HCT116 (cell line): ENCODE measurements around the gene ASF1A. TPM values are rescaled to one million over a fixed set of nuclear protein-coding genes. Genes with fewer than 3 reads are reported as not detected.

ENCODE experiments used
- ATAC-seq: fragments of 200-7000 bp; cut with Tn5 transposase; 2 replicates; pipeline ENCODE4 v1.9.1; 2020; ENCODE audit warnings: mild to moderate bottlenecking, moderate library complexity
- BruUV-seq: library from RNA; stranded (reverse); fragments of 400-500 nt; replicated peaks from 2 replicates; lab custom pipeline; 2021; lab: Mats Ljungman, UMichigan
- CTCF ChIA-PET: fragments of 300-600 bp; sonication (Branson Sonifier 250); formaldehyde crosslinking; loops from one replicate; lab custom pipeline; 2021; ENCODE audit warnings: antibody characterized with exemption; lab: Charles Lee
- POLR2A ChIA-PET: fragments of 300-600, 350-600 bp; sonication (Branson Sonifier 250); formaldehyde crosslinking; loops from one replicate; lab custom pipeline; 2021; ENCODE audit warnings: antibody characterized with exemption; lab: Charles Lee
- RAD21 ChIA-PET, 2 experiments: fragments of 300-600 bp; sonication (Branson Sonifier 250); formaldehyde crosslinking; loops; one replicate each; lab custom pipeline; 2023; ENCODE audit warnings: low total read pairs in 2 of 2; ENCODE audit not compliant: uncharacterized antibody in 2 of 2, unreplicated experiment in 2 of 2, low non-redundant PET in 1 of 2; lab: Charles Lee
- DNase-seq: peaks from one replicate; pipeline ENCODE4 v3.0.0-alpha.2; 2010; ENCODE audit warnings: low read depth, low spot score
- H2AFZ ChIP-seq: fragments of 200-600 bp; shearing (Covaris generic), sonication (generic); 2 replicates; pipeline ENCODE4 v1.6.1; 2017; ENCODE audit warnings: low read depth, mixed run types, mixed read lengths, antibody characterized with exemption, low read length; ENCODE audit not compliant: poor library complexity, severe bottlenecking
- H3K27ac ChIP-seq: 2 replicates; pipeline ENCODE4 v1.5.1; 2012; ENCODE audit warnings: low read depth, low read length
- H3K27me3 ChIP-seq: fragments of 200-600 bp; sonication (generic); 2 replicates; pipeline ENCODE4 v1.6.1; 2016; ENCODE audit warnings: mixed run types, low read length, mixed read lengths; ENCODE audit not compliant: insufficient read depth
- H3K36me3 ChIP-seq, 2 experiments: fragments of 200-500 bp in 1 of 2; fragments of 200-600 bp in 1 of 2; sonication (Bioruptor generic) in 1 of 2; sonication (generic) in 1 of 2; 2 replicates each; pipeline versions ENCODE4 v1.5.1 to v1.6.1; 2014 to 2016; ENCODE audit warnings: low read length in 2 of 2, inconsistent platforms in 1 of 2, mixed read lengths in 1 of 2, mixed run types in 1 of 2; ENCODE audit not compliant: insufficient read depth in 2 of 2, control insufficient read depth in 1 of 2
- H3K4me1 ChIP-seq, 2 experiments: fragments of 200-600 bp in 1 of 2; sonication (generic) in 1 of 2; 2 replicates each; pipeline versions ENCODE4 v1.5.1 to v1.6.1; 2012 to 2017; ENCODE audit warnings: low read length in 2 of 2, inconsistent platforms in 1 of 2, mild to moderate bottlenecking in 1 of 2, mixed read lengths in 1 of 2, mixed run types in 1 of 2, moderate library complexity in 1 of 2; ENCODE audit not compliant: insufficient read depth in 2 of 2, control insufficient read depth in 1 of 2
- H3K4me2 ChIP-seq: fragments of 200-600 bp; sonication (generic); 2 replicates; pipeline ENCODE4 v1.6.1; 2017; ENCODE audit warnings: mixed run types, low read length, mixed read lengths
- H3K4me3 ChIP-seq, 2 experiments: fragments of 200-600 bp in 1 of 2; sonication (generic) in 1 of 2; replicated peaks in 1 of 2; 2 replicates each; pipeline ENCODE4 v1.5.1; 2011 to 2016; ENCODE audit warnings: low read length in 2 of 2, control low read depth in 1 of 2, low read depth in 1 of 2, mild to moderate bottlenecking in 1 of 2, mixed read lengths in 1 of 2, mixed run types in 1 of 2
- H3K79me2 ChIP-seq: fragments of 200-600 bp; sonication (generic); 2 replicates; pipeline ENCODE4 v1.6.1; 2017; ENCODE audit warnings: mild to moderate bottlenecking, mixed run types, low read length, moderate library complexity, mixed read lengths; ENCODE audit not compliant: insufficient read depth
- H3K9ac ChIP-seq: fragments of 200-600 bp; sonication (generic); 2 replicates; pipeline ENCODE4 v1.6.1; 2016; ENCODE audit warnings: low read length, mixed read lengths
- H3K9me2 ChIP-seq: fragments of 200-600 bp; sonication (generic), shearing (Covaris generic); 2 replicates; pipeline ENCODE4 v1.6.1; 2017; ENCODE audit warnings: mixed run types, mild to moderate bottlenecking, moderate library complexity; ENCODE audit not compliant: insufficient read depth
- H3K9me3 ChIP-seq, 2 experiments: fragments of 200-500 bp in 1 of 2; fragments of 200-600 bp in 1 of 2; sonication (Bioruptor generic) in 1 of 2; sonication (generic) in 1 of 2; 2 replicates each; pipeline ENCODE4 v1.6.1; 2014 to 2017; ENCODE audit warnings: low read length in 2 of 2, mixed read lengths in 2 of 2, inconsistent platforms in 1 of 2, low read depth in 1 of 2, mild to moderate bottlenecking in 1 of 2, mixed run types in 1 of 2, moderate library complexity in 1 of 2; ENCODE audit not compliant: control insufficient read depth in 1 of 2, insufficient read depth in 1 of 2
- H4K20me1 ChIP-seq: fragments of 200-600 bp; sonication (generic), shearing (Covaris generic); 2 replicates; pipeline ENCODE4 v1.6.1; 2017; ENCODE audit warnings: mixed run types, mild to moderate bottlenecking, moderate library complexity; ENCODE audit not compliant: insufficient read depth
- ATF3 ChIP-seq: IDR thresholded peaks from 2 replicates; pipeline ENCODE4 v1.6.1; 2012
- CBX3 ChIP-seq: IDR thresholded peaks from 2 replicates; pipeline ENCODE4 v1.6.1; 2012; ENCODE audit warnings: low read depth
- CEBPB ChIP-seq: IDR thresholded peaks from 2 replicates; pipeline ENCODE4 v1.6.1; 2012; ENCODE audit warnings: low read depth
- CTCF ChIP-seq, 3 experiments: fragments of 200-600 bp in 1 of 3; sonication (generic) in 1 of 3; IDR thresholded peaks in 2 of 3; conservative IDR thresholded peaks in 1 of 3; 2 replicates each; pipeline ENCODE4 v1.5.1; 2012 to 2017; ENCODE audit warnings: low read depth in 2 of 3, low read length in 2 of 3, antibody characterized with exemption in 1 of 3, borderline replicate concordance in 1 of 3, control low read depth in 1 of 3, mild to moderate bottlenecking in 1 of 3, mixed read lengths in 1 of 3, mixed run types in 1 of 3, moderate library complexity in 1 of 3; ENCODE audit not compliant: insufficient read depth in 1 of 3
- ELF1 ChIP-seq: IDR thresholded peaks from 2 replicates; pipeline ENCODE4 v1.6.1; 2012; ENCODE audit warnings: low read depth, borderline replicate concordance
- EZH2 ChIP-seq: fragments of 200-600 bp; sonication (generic); IDR thresholded peaks from 2 replicates; pipeline ENCODE4 v1.6.1; 2017; ENCODE audit warnings: antibody characterized with exemption, mixed run types
- JUND ChIP-seq: IDR thresholded peaks from 2 replicates; pipeline ENCODE4 v1.6.1; 2012
- MAX ChIP-seq: IDR thresholded peaks from 2 replicates; pipeline ENCODE4 v1.6.1; 2012
- POLR2A ChIP-seq: IDR thresholded peaks from 2 replicates; pipeline ENCODE4 v1.7.0; 2011; ENCODE audit warnings: borderline replicate concordance; ENCODE audit not compliant: insufficient read depth, insufficient read length; ENCODE audit errors: extremely low read depth
- POLR2AphosphoS5 ChIP-seq: IDR thresholded peaks from 2 replicates; pipeline ENCODE4 v1.6.1; 2011; ENCODE audit warnings: mild to moderate bottlenecking, low read depth, low read length, moderate library complexity
- RAD21 ChIP-seq: IDR thresholded peaks from 2 replicates; pipeline ENCODE4 v1.6.1; 2012; ENCODE audit warnings: low read depth, mild to moderate bottlenecking
- SIN3A ChIP-seq: IDR thresholded peaks from 2 replicates; pipeline ENCODE4 v1.6.1; 2012; ENCODE audit warnings: low read depth
- SRF ChIP-seq: IDR thresholded peaks from 2 replicates; pipeline ENCODE4 v1.6.1; 2012; ENCODE audit warnings: low read depth
- TCF7L2 ChIP-seq: IDR thresholded peaks from 2 replicates; pipeline ENCODE4 v1.7.0; 2011; ENCODE audit warnings: borderline replicate concordance, inconsistent platforms; ENCODE audit not compliant: insufficient read depth, insufficient read length; ENCODE audit errors: extremely low read depth
- YY1 ChIP-seq: IDR thresholded peaks from 2 replicates; pipeline ENCODE4 v1.6.1; 2011; ENCODE audit warnings: low read length, low read depth, moderate library complexity, mild to moderate bottlenecking; ENCODE audit not compliant: insufficient replicate concordance; ENCODE audit errors: extremely low read depth
- ZBTB33 ChIP-seq: IDR thresholded peaks from 2 replicates; pipeline ENCODE4 v1.6.1; 2011; ENCODE audit warnings: mild to moderate bottlenecking, low read length, moderate library complexity; ENCODE audit not compliant: insufficient replicate concordance; ENCODE audit errors: extremely low read depth
- ZFX ChIP-seq: fragments of 450-650 bp; IDR thresholded peaks from 2 replicates; pipeline ENCODE4 v1.6.1; 2017
- ZNF274 ChIP-seq: fragments of 200-500 bp; sonication (Bioruptor generic); IDR thresholded peaks from 2 replicates; pipeline ENCODE4 v1.6.1; 2014; ENCODE audit warnings: mild to moderate bottlenecking, low read depth, low read length, inconsistent platforms
- intact Hi-C: fragments of 100-400 bp; cut with micrococcal nuclease; formaldehyde crosslinking; loops from 2 replicates; pipeline ENCODE4 v1.10.0; 2022
- total RNA-seq: library from RNA; stranded (reverse); gene quantifications from one replicate; pipeline ENCODE4 v1.2.1, GENCODE V29; 2021; ENCODE audit not compliant: unreplicated experiment

The ASF1A gene
- total RNA-seq, 1 experiment from 2014 or later, result 23.3 TPM

GRCh38 chr6:118940770-118941169, 46.8 kb downstream of the ASF1A start:
- Histone ChIP-seq H3K4me1 (peaks cover 0 to under 1% of the 10 kb centered on the region in 2 experiments; a peak in 1 of 4 replicates), H2AFZ (no peak overlapping the region), H3K36me3 (no peaks in the 10 kb centered on the region), H4K20me1 (no peaks in the 10 kb centered on the region), H3K27ac (no peak overlapping the region), H3K79me2 (no peaks in the 10 kb centered on the region), H3K9ac (no peak overlapping the region), H3K4me2 (no peak overlapping the region), H3K4me3 (no peak overlapping the region), H3K9me2 (no peaks in the 10 kb centered on the region), H3K9me3 (no peaks in the 10 kb centered on the region), H3K27me3 (no peaks in the 10 kb centered on the region)
- no peak for TF ChIP-seq SRF
- no peak for TF ChIP-seq ZNF274
- no peak for TF ChIP-seq POLR2AphosphoS5
- TF ChIP-seq MAX, result no peak
- TF ChIP-seq YY1, result no peak
- TF ChIP-seq CEBPB, result no peak
- intact Hi-C loops, result no loop called here
- ATAC-seq, result no peak
- DNase-seq, result no peak
- RAD21 ChIA-PET, result no interaction called here
- POLR2A ChIA-PET, result no interaction called here
- CTCF ChIA-PET, result no interaction called here
- no TSS peak for BruUV-seq

GRCh38 chr6:118945217-118945616, 51.3 kb downstream of the ASF1A start:
- DNase-seq, result no peak
- H2AFZ ChIP-seq, result no peak overlapping the region
- no peak for TF ChIP-seq SIN3A
- no peak for TF ChIP-seq CTCF (IDR thresholded peaks at IDR 0.05 in 2 of 3, conservative IDR thresholded peaks at IDR 0.05 in 1 of 3; ENCODE audit: borderline replicate concordance in 1 of 3, insufficient read depth in 1 of 3, low read depth in 2 of 3, low read length in 2 of 3)
- no peak for TF ChIP-seq POLR2AphosphoS5
- no peak for TF ChIP-seq TCF7L2
- no peak for TF ChIP-seq ELF1
- TF ChIP-seq CBX3, result no peak
- TF ChIP-seq ZBTB33, result no peak
- TF ChIP-seq ZFX, result no peak
- no peak for TF ChIP-seq ATF3
- no peak for TF ChIP-seq JUND
- TF ChIP-seq RAD21, result no peak
- no peak for TF ChIP-seq ZNF274
- no peak for TF ChIP-seq POLR2A
- no peak for TF ChIP-seq EZH2
- TF ChIP-seq CEBPB, result no peak

More at GRCh38 chr6:118945217-118945616, 51.3 kb downstream of the ASF1A start:
- ChIA-PET RAD21 (no interaction called here), CTCF (no interaction called here), POLR2A (no interaction called here)
- Histone ChIP-seq H3K9ac (no peak overlapping the region), H3K27me3 (no peaks in the 10 kb centered on the region), H3K9me3 (no peaks in the 10 kb centered on the region), H3K9me2 (no peaks in the 10 kb centered on the region), H4K20me1 (no peaks in the 10 kb centered on the region), H3K4me1 (no peaks in the 10 kb centered on the region), H3K36me3 (no peaks in the 10 kb centered on the region), H3K4me2 (no peak overlapping the region), H3K79me2 (no peaks in the 10 kb centered on the region), H3K4me3 (no peak overlapping the region), H3K27ac (no peak overlapping the region)
- BruUV-seq, result no TSS peak
- intact Hi-C loops, result no loop called here
- no peak for ATAC-seq
